ENCODE measurements around the gene RBM22. TPM values are rescaled to one million over a fixed set of nuclear protein-coding genes. Genes with fewer than 3 reads are reported as not detected.

Gene RBM22
- 45.7 to 53.3 TPM (median 50.9 TPM) in 5 replicates for total RNA-seq (2022; extraction: Qiagen RNA extraction)

DNA sequence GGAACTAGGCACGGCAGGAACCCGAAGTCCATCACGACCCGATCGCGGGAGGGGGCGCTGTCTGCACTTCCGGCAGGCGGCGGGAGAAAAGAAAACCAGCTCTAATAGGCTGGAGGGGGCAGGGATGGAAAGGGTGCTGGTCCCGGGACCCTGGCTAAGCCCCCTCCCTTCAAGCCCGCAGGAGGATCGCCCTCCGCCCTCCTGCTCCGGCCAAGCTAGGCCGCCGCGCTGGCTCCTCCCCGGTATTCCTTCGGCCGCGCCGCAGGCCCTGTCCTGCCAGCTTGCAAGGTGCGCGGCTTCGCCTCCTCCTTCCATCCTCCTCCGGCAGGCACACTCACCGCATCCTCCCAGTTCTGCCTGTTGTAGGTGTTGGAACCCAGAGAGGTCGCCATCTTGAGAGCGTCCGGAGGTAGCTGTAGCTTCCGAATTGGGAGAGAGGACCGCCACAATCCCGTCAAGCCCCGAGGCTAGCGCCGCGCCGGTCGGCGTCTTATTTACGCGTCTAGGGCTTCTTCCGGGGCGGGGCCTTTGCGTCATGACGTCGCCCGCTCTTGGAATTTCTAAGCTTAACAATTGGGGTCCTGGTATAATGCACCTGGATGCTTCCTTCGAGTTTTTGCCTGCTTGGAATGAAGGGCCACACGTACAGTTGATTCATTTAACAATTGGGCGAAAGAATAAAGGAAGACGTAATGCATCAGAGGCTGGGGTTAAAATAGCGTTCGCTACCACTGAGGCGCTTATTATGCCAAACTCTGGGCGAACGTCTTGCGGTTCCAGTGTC lies at the start of gene RBM22:
Gene RBM22, minus strand, starts transcription at position 469 of the 784 bp plus-strand sequence. Its CDS starts 77 bp downstream, at position 392.

DNA sequence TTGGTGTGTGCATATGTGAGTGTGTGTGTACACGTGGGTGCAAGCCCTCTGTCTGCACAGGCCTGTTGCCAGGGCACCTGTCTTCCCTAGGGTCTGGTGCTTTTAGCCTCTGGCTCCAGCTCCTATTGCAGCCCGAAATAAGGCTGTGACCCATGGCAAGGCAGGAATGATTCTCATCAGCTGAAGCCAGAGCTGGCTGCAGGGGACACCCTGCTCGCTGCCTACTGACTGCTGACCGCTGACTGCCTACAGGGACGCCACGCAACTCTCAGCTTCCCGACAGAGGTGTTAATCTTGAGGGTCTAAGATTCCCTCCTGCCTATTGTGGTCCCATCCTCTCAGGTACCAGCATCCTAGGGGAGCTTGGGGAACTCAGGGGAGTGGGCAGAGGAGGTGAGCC lies 39.8 kb downstream of the RBM22 start, which contains the start of gene MYOZ3:
Gene MYOZ3, plus strand, starts transcription at position 166 of the 400 bp plus-strand sequence. CDS start 1,691 bp downstream, outside the sequence.

Other genes with a start within 250 kb of the RBM22 start
- 44.3 to 71.3 TPM (median 66.2 TPM) in 5 replicates for gene NDST1, start 192.9 kb downstream of the RBM22 start, total RNA-seq (2022; extraction: Qiagen RNA extraction)
- gene SYNPO, start 60.4 kb downstream of the RBM22 start, total RNA-seq (2022; extraction: Qiagen RNA extraction) = 17.3 to 29.5 TPM (median 26.7 TPM) in 5 replicates
- 0.02 to 0.18 TPM (median 0.09 TPM) in 4 of 5 replicates, not detected in the other for gene MYOZ3, start 39.8 kb downstream of the RBM22 start, total RNA-seq (2022; extraction: Qiagen RNA extraction)
- 16.6 to 24.2 TPM (median 20.5 TPM) in 5 replicates for gene DCTN4, start 58.0 kb upstream of the RBM22 start, total RNA-seq (2022; extraction: Qiagen RNA extraction)
- gene SMIM3, start 77.7 kb upstream of the RBM22 start, total RNA-seq (2022; extraction: Qiagen RNA extraction) = 18.6 to 26.2 TPM (median 19.6 TPM) in 5 replicates
- gene IRGM, start 145.5 kb upstream of the RBM22 start, total RNA-seq (2022; extraction: Qiagen RNA extraction) = 0.07 to 0.14 TPM (median 0.09 TPM) in 4 of 5 replicates, not detected in the other
- 2.4 to 2.7 TPM (median 2.5 TPM) in 5 replicates for gene ZNF300, start 203.9 kb upstream of the RBM22 start, total RNA-seq (2022; extraction: Qiagen RNA extraction)